Endothelial cell of umbilical vein (primary cell): ENCODE results near the gene RTN4IP1. TPM values are rescaled to one million over a fixed set of nuclear protein-coding genes. Genes with fewer than 3 reads are reported as not detected.

Source experiments
- BruUV-seq: library from RNA; stranded (reverse); fragments of 400-500 nt; replicated peaks from 2 replicates; lab custom pipeline; 2021; lab: Mats Ljungman, UMichigan
- CTCF ChIA-PET: fragments of 300-600, 350-600 bp; sonication (Branson Sonifier 250); formaldehyde crosslinking; loops from one replicate; lab custom pipeline; 2021; ENCODE audit warnings: antibody characterized with exemption, inconsistent platforms; lab: Charles Lee
- POLR2A ChIA-PET: fragments of 300-600, 350-600 bp; sonication (Branson Sonifier 250); formaldehyde crosslinking; loops from one replicate; lab custom pipeline; 2021; ENCODE audit warnings: antibody characterized with exemption, inconsistent platforms; lab: Charles Lee
- DNase-seq: peaks from one replicate; pipeline ENCODE4 v3.0.0-alpha.2; 2011; ENCODE audit warnings: low read depth, low spot score
- FAIRE-seq: peaks from 2 replicates; lab custom pipeline; 2011; peaks lifted over from hg19 to GRCh38; lab: Jason Lieb, UNC
- H2AFZ ChIP-seq: 2 replicates; pipeline ENCODE4 v1.6.0; 2012; ENCODE audit warnings: low read depth, low read length, control low read depth, inconsistent platforms
- H3K27ac ChIP-seq: 2 replicates; pipeline ENCODE4 v1.5.1; 2011; ENCODE audit warnings: low read depth, mild to moderate bottlenecking, control low read depth, low read length, moderate library complexity; ENCODE audit not compliant: insufficient read depth
- H3K27me3 ChIP-seq, 2 experiments: 2 replicates each; pipeline versions ENCODE4 v1.6.0 to v1.6.1; 2011; ENCODE audit warnings: low read length in 2 of 2, mixed read lengths in 1 of 2; ENCODE audit not compliant: control insufficient read depth in 2 of 2, insufficient read depth in 2 of 2
- H3K36me3 ChIP-seq, 2 experiments: 2 replicates in 1 of 2; 3 replicates in 1 of 2; pipeline ENCODE4 v1.5.1; 2011; ENCODE audit warnings: low read length in 2 of 2, mild to moderate bottlenecking in 1 of 2, moderate library complexity in 1 of 2; ENCODE audit not compliant: control insufficient read depth in 2 of 2, insufficient read depth in 2 of 2; ENCODE audit errors: extremely low read depth in 1 of 2
- H3K4me1 ChIP-seq: 3 replicates; pipeline ENCODE4 v1.5.1; 2011; ENCODE audit warnings: mild to moderate bottlenecking, low read length; ENCODE audit not compliant: control insufficient read depth, insufficient read depth; ENCODE audit errors: extremely low read depth
- H3K4me2 ChIP-seq: 2 replicates; pipeline ENCODE4 v1.6.1; 2011; ENCODE audit warnings: low read length, control low read depth, mixed read lengths; ENCODE audit not compliant: insufficient read depth
- H3K4me3 ChIP-seq, 3 experiments: fragments of 200-600 bp in 1 of 3; sonication (generic), shearing (Covaris generic) in 1 of 3; replicated peaks in 1 of 3; 2 replicates each; pipeline ENCODE4 v1.5.1; 2011 to 2016; ENCODE audit warnings: control low read depth in 3 of 3, low read length in 3 of 3, mild to moderate bottlenecking in 2 of 3, inconsistent platforms in 1 of 3, low read depth in 1 of 3, moderate library complexity in 1 of 3; ENCODE audit not compliant: insufficient read depth in 1 of 3
- H3K79me2 ChIP-seq: 2 replicates; pipeline ENCODE4 v1.6.0; 2012; ENCODE audit warnings: low read length, inconsistent platforms; ENCODE audit not compliant: control insufficient read depth, insufficient read depth
- H3K9ac ChIP-seq: replicated peaks from 2 replicates; pipeline ENCODE3; 2011; ENCODE audit warnings: low read length, control low read depth; ENCODE audit not compliant: insufficient read depth; ENCODE audit errors: extremely low read depth
- H3K9me1 ChIP-seq: replicated peaks from 3 replicates; pipeline ENCODE4 v1.6.0; 2011; ENCODE audit warnings: mild to moderate bottlenecking, low read length; ENCODE audit not compliant: control insufficient read depth, insufficient read depth; ENCODE audit errors: extremely low read depth
- H3K9me3 ChIP-seq: replicated peaks from 2 replicates; pipeline ENCODE4 v1.5.1; 2012; ENCODE audit warnings: low read length, inconsistent platforms; ENCODE audit not compliant: control insufficient read depth, insufficient read depth
- H4K20me1 ChIP-seq: replicated peaks from 2 replicates; pipeline ENCODE3; 2011; ENCODE audit warnings: mild to moderate bottlenecking, low read length; ENCODE audit not compliant: control insufficient read depth, insufficient read depth; ENCODE audit errors: extremely low read depth
- CTCF ChIP-seq, 2 donors: IDR thresholded peaks; 1 replicate in 1 of 2; 2 replicates in 1 of 2; pipeline ENCODE4 v1.5.1; 2011; ENCODE audit warnings: low read length in 2 of 2, mild to moderate bottlenecking in 2 of 2, moderate library complexity in 2 of 2, control low read depth in 1 of 2, inconsistent platforms in 1 of 2, low read depth in 1 of 2; ENCODE audit not compliant: insufficient read depth in 1 of 2; ENCODE audit errors: extremely low read depth in 1 of 2
- EZH2 ChIP-seq: IDR thresholded peaks from 2 replicates; pipeline ENCODE4 v1.6.1; 2012; ENCODE audit warnings: borderline replicate concordance, low read depth, mild to moderate bottlenecking, moderate library complexity, low read length, inconsistent platforms; ENCODE audit not compliant: severe bottlenecking
- FOS ChIP-seq: IDR thresholded peaks from 2 replicates; pipeline ENCODE4 v1.6.1; 2011; ENCODE audit warnings: mild to moderate bottlenecking, low read length, moderate library complexity, borderline replicate concordance; ENCODE audit not compliant: insufficient read depth
- GATA2 ChIP-seq: IDR thresholded peaks from 2 replicates; pipeline ENCODE4 v1.7.0; 2011; ENCODE audit warnings: low read depth, mild to moderate bottlenecking, moderate library complexity, mixed read lengths, low read length; ENCODE audit not compliant: insufficient read length, insufficient read depth
- JUN ChIP-seq: IDR thresholded peaks from 2 replicates; pipeline ENCODE4 v1.6.1; 2011; ENCODE audit warnings: borderline replicate concordance, low read depth; ENCODE audit not compliant: insufficient read length, insufficient read depth
- MAX ChIP-seq: IDR thresholded peaks from 2 replicates; pipeline ENCODE4 v1.6.1; 2011; ENCODE audit not compliant: insufficient read depth, insufficient read length
- MYC ChIP-seq: IDR thresholded peaks from one replicate; pipeline ENCODE4 v1.6.1; 2011; ENCODE audit warnings: mild to moderate bottlenecking, low read depth, low read length
- POLR2A ChIP-seq: IDR thresholded peaks from 2 replicates; pipeline ENCODE4 v1.6.1; 2012; ENCODE audit warnings: low read depth, mild to moderate bottlenecking, control low read depth, low read length
- POLR2AphosphoS5 ChIP-seq: IDR thresholded peaks from 2 replicates; pipeline ENCODE4 v1.6.1; 2012; ENCODE audit warnings: low read depth, mild to moderate bottlenecking, control low read depth, low read length, moderate library complexity; ENCODE audit not compliant: insufficient read depth
- dilution Hi-C: fragments of 300-500 bp; cut with MboI; formaldehyde crosslinking; loops from one replicate; pipeline ENCODE4 v1.15.0; 2019; ENCODE audit warnings: low sequenced_read_pairs; ENCODE audit not compliant: extremely low pct_ligation_motif_present
- intact Hi-C: fragments of 100-400 bp; cut with micrococcal nuclease; formaldehyde crosslinking; loops from one replicate; pipeline ENCODE4 v1.10.0; 2022
- polyA plus RNA-seq, 4 experiments: library from polyadenylated mRNA; depleted of rRNA in 3 of 4; stranded (reverse) in 3 of 4; unstranded in 1 of 4; fragments of >200 nt; gene quantifications; 2 replicates each; pipeline versions ENCODE4 v1.2.1 to v1.2.3, GENCODE V29; 2011 to 2012; ENCODE audit warnings: missing spikeins in 1 of 4
- total RNA-seq: library from RNA; stranded (reverse); gene quantifications from 2 replicates; pipeline ENCODE4 v1.2.3, GENCODE V29; 2021

RTN4IP1 gene
- total and polyA plus RNA-seq, 2 donors (not counting 3 experiments of a cell fraction or from before 2014, with no cell fraction given) = 3.9 to 5.4 TPM

GRCh38 chr6:106530502-106530901 is 98.8 kb downstream of the RTN4IP1 start:
- BruUV-seq = no TSS peak
- peak; percentile 88 for FAIRE-seq
- DNase-seq = peak; percentile 86
- CTCF ChIA-PET = interaction anchor here (0.6 to 1.5 kb wide), 4 partner anchors 10 to 25 kb away, joined by 3 to 4 read pairs (median 4); no protein-coding TSS in a partner anchor
- dilution Hi-C loops = no loop called here
- POLR2A ChIA-PET = no interaction called here
- no peaks in the 10 kb centered on the region for H3K36me3 ChIP-seq
- H3K79me2 ChIP-seq = no peaks in the 10 kb centered on the region
- no peak overlapping the region for H3K9ac ChIP-seq
- peak overlapping the region; percentile 35 for H3K27ac ChIP-seq
- TF ChIP-seq MAX (no peak), CTCF (IDR thresholded peaks at IDR 0.05; ENCODE audit: extremely low read depth in 1 of 2, insufficient read depth in 1 of 2, low read depth in 1 of 2, low read length in 2 of 2) (no peak), POLR2A (no peak), GATA2 (peak; percentile 31), POLR2AphosphoS5 (peak; percentile 35), EZH2 (no peak), FOS (peak; percentile 40), MYC (no peak), JUN (peak; percentile 28)
- peak overlapping the region; percentile 31 for H2AFZ ChIP-seq
- H4K20me1 ChIP-seq = no peaks in the 10 kb centered on the region
- H3K4me3 ChIP-seq = no peak overlapping the region
- H3K4me1 ChIP-seq = peaks cover 52% of the 10 kb centered on the region
- intact Hi-C loops = loop anchor here (1.0 kb wide), 1 partner anchor 16 kb away; no protein-coding TSS in a partner anchor
- H3K9me3 ChIP-seq = no peaks in the 10 kb centered on the region
- H3K9me1 ChIP-seq = no peaks in the 10 kb centered on the region
- peak overlapping the region; percentile 57 for H3K4me2 ChIP-seq
- H3K27me3 ChIP-seq = no peaks in the 10 kb centered on the region
